K562 (cell line): ENCODE results near the gene PRAME. TPM values are rescaled to one million over a fixed set of nuclear protein-coding genes. Genes with fewer than 3 reads are reported as not detected.

ENCODE experiments used
- ATAC-seq: fragments of 200-7000 bp; cut with Tn5 transposase; 3 replicates; pipeline ENCODE4 v1.9.1; 2020; ENCODE audit warnings: moderate library complexity
- BruUV-seq: library from RNA; stranded (reverse); fragments of 400-500 nt; replicated peaks from 2 replicates; lab custom pipeline; 2021; lab: Mats Ljungman, UMichigan
- CTCF ChIA-PET: fragments of 300-600 bp; formaldehyde crosslinking; extraction: SDS; loops from one replicate; lab custom pipeline; 2021; ENCODE audit warnings: low intra/inter-chr PET ratio; lab: Yijun Ruan, JAX
- POLR2A ChIA-PET: fragments of 300-600, 350-650 bp; sonication (Branson Sonifier 250); formaldehyde crosslinking; extraction: SDS; loops from one replicate; lab custom pipeline; 2021; ENCODE audit warnings: antibody characterized with exemption, inconsistent platforms; lab: Yijun Ruan, JAX
- DNase-seq, 4 experiments: peaks; one replicate each; pipeline versions ENCODE4 v3.0.0 to v3.0.0-alpha.2; 2011 to 2018; ENCODE audit warnings: low spot score in 3 of 4, mixed read lengths in 3 of 4; ENCODE audit errors: extremely low read depth in 1 of 4
- FAIRE-seq: peaks from 2 replicates; lab custom pipeline; 2011; peaks lifted over from hg19 to GRCh38; lab: Jason Lieb, UNC
- H2AFZ ChIP-seq: 2 replicates; pipeline ENCODE4 v1.6.0; 2011; ENCODE audit warnings: low read depth, low read length, control low read depth, inconsistent platforms
- H3K27ac ChIP-seq: fragments of 200-600 bp; 3 replicates; pipeline ENCODE4 v1.8.0; 2011; ENCODE audit warnings: low read depth, mild to moderate bottlenecking, control low read depth, inconsistent platforms, low read length, moderate library complexity, mixed read lengths; ENCODE audit errors: extremely low read depth
- H3K27me3 ChIP-seq, 2 experiments: fragments of 300-600 bp in 1 of 2; 2 replicates in 1 of 2; 3 replicates in 1 of 2; pipeline versions ENCODE4 v1.6.0 to v1.8.0; 2011; ENCODE audit warnings: inconsistent platforms in 2 of 2, low read length in 2 of 2, mild to moderate bottlenecking in 1 of 2, mixed read lengths in 1 of 2, moderate library complexity in 1 of 2; ENCODE audit not compliant: control insufficient read depth in 2 of 2, insufficient read depth in 2 of 2
- H3K36me3 ChIP-seq: fragments of 300-600 bp; 3 replicates; pipeline ENCODE4 v1.8.0; 2011; ENCODE audit warnings: mild to moderate bottlenecking, low read length, inconsistent platforms; ENCODE audit not compliant: control insufficient read depth, insufficient read depth
- H3K4me1 ChIP-seq, 2 experiments: fragments of 200-600 bp in 1 of 2; replicated peaks in 1 of 2; 2 replicates in 1 of 2; 3 replicates in 1 of 2; pipeline versions ENCODE4 v1.5.1 to v1.8.0; 2011; ENCODE audit warnings: inconsistent platforms in 2 of 2, low read length in 2 of 2, mild to moderate bottlenecking in 1 of 2, mixed read lengths in 1 of 2, moderate library complexity in 1 of 2; ENCODE audit not compliant: control insufficient read depth in 2 of 2, insufficient read depth in 2 of 2
- H3K4me2 ChIP-seq: 2 replicates; pipeline ENCODE4 v1.6.1; 2011; ENCODE audit warnings: low read length, control low read depth, inconsistent platforms, mixed read lengths; ENCODE audit not compliant: insufficient read depth
- H3K4me3 ChIP-seq: fragments of 200-600 bp; sonication (generic), shearing (Covaris generic); 2 replicates; pipeline ENCODE4 v1.5.1; 2016; ENCODE audit warnings: control low read depth, inconsistent platforms
- H3K79me2 ChIP-seq: fragments of 200-600 bp; 3 replicates; pipeline ENCODE4 v1.8.0; 2011; ENCODE audit warnings: low read length, inconsistent platforms; ENCODE audit not compliant: control insufficient read depth, insufficient read depth
- H3K9ac ChIP-seq, 2 experiments: 2 replicates each; pipeline versions ENCODE4 v1.6.0 to v1.6.1; 2011; ENCODE audit warnings: low read depth in 2 of 2, low read length in 2 of 2, control low read depth in 1 of 2, inconsistent platforms in 1 of 2, mild to moderate bottlenecking in 1 of 2, mixed read lengths in 1 of 2; ENCODE audit not compliant: insufficient read depth in 1 of 2
- H3K9me1 ChIP-seq: one replicate; pipeline ENCODE4 v1.6.0; 2011; ENCODE audit warnings: inconsistent platforms, mild to moderate bottlenecking, low read length, moderate library complexity; ENCODE audit not compliant: control insufficient read depth, insufficient read depth
- H3K9me3 ChIP-seq: replicated peaks from 2 replicates; pipeline ENCODE4 v1.5.1; 2011; ENCODE audit warnings: low read depth, low read length, inconsistent platforms; ENCODE audit not compliant: control insufficient read depth, insufficient read depth
- H4K20me1 ChIP-seq: replicated peaks from 2 replicates; pipeline ENCODE4 v1.6.1; 2011; ENCODE audit warnings: low read length, inconsistent platforms, mixed read lengths; ENCODE audit not compliant: control insufficient read depth, insufficient read depth
- BHLHE40 ChIP-seq: IDR thresholded peaks from 2 replicates; pipeline ENCODE4 v1.6.1; 2011; ENCODE audit warnings: low read length, improper control_type of control experiment
- KDM2B ChIP-seq: fragments of 250-450 bp; sonication (Bioruptor Pico); IDR thresholded peaks from 2 replicates; pipeline ENCODE4 v1.8.0; 2021; ENCODE audit warnings: mild to moderate bottlenecking, moderate library complexity
- NCOA1 ChIP-seq: fragments of 450-650 bp; IDR thresholded peaks from 2 replicates; pipeline ENCODE4 v1.6.1; 2016; ENCODE audit warnings: low read depth
- NCOA2 ChIP-seq, 2 experiments: fragments of 450-650 bp; IDR thresholded peaks; 2 replicates each; pipeline ENCODE4 v1.6.1; 2018; ENCODE audit warnings: mild to moderate bottlenecking in 2 of 2, moderate library complexity in 1 of 2; ENCODE audit not compliant: partially characterized antibody in 2 of 2
- NELFE ChIP-seq: IDR thresholded peaks from 2 replicates; pipeline ENCODE4 v1.6.1; 2011; ENCODE audit warnings: mild to moderate bottlenecking; ENCODE audit not compliant: insufficient read depth, insufficient read length
- NFE2 ChIP-seq: IDR thresholded peaks from 2 replicates; pipeline ENCODE4 v1.6.1; 2014; ENCODE audit warnings: antibody characterized with exemption, low read depth
- RBM17 ChIP-seq: fragments of 200-400 bp; formaldehyde crosslinking; IDR thresholded peaks from 2 replicates; pipeline ENCODE4 v1.6.1; 2017; ENCODE audit warnings: low read depth, mild to moderate bottlenecking, low read length, borderline replicate concordance
- SAP30 ChIP-seq: fragments of 200-600 bp; sonication (generic); IDR thresholded peaks from 2 replicates; pipeline ENCODE4 v1.6.1; 2012; ENCODE audit warnings: borderline replicate concordance, low read depth, mild to moderate bottlenecking, moderate library complexity, low read length, control low read depth, inconsistent platforms; ENCODE audit not compliant: insufficient read depth, poor library complexity, severe bottlenecking
- TARDBP ChIP-seq: fragments of 450-650 bp; IDR thresholded peaks from 2 replicates; pipeline ENCODE4 v1.6.1; 2016
- U2AF1 ChIP-seq: fragments of 200-400 bp; formaldehyde crosslinking; optimal IDR thresholded peaks from 2 replicates; pipeline ENCODE3; 2017; ENCODE audit warnings: mild to moderate bottlenecking, low read depth, low read length, moderate library complexity
- ZC3H4 ChIP-seq: sonication (generic); formaldehyde crosslinking; IDR thresholded peaks from 2 replicates; pipeline ENCODE4 v1.9.0; 2021; ENCODE audit warnings: missing genetic modification reagents, borderline replicate concordance
- ZNF184 ChIP-seq: sonication (generic); formaldehyde crosslinking; IDR thresholded peaks from 2 replicates; pipeline ENCODE4 v1.5.0; 2020; ENCODE audit warnings: missing genetic modification reagents
- ZNF444 ChIP-seq: fragments of 250-450 bp; sonication (Bioruptor Pico); IDR thresholded peaks from 2 replicates; pipeline ENCODE4 v1.4.0; 2020; ENCODE audit warnings: mild to moderate bottlenecking, moderate library complexity
- WGBS: fragments of 100-300 bp; shearing (Covaris generic); methylation state at CpG from one replicate; pipeline ENCODE4 v1.1.6; 2016; ENCODE audit warnings: low coverage, mixed read lengths; ENCODE audit not compliant: insufficient coverage; ENCODE audit errors: missing lambda C conversion rate; 5-methylcytosine and 5-hydroxymethylcytosine counted together
- in situ Hi-C: fragments of 300-500 bp; cut with MboI; formaldehyde crosslinking; loops from 4 replicates; pipeline ENCODE4 v1.15.0; 2018; ENCODE audit warnings: inconsistent platforms, mixed read lengths
- intact Hi-C: fragments of 100-400 bp; cut with micrococcal nuclease; formaldehyde crosslinking; loops from 2 replicates; pipeline ENCODE4 v1.14.2; 2022
- polyA plus RNA-seq, 8 experiments: library from polyadenylated mRNA; depleted of rRNA in 4 of 8; stranded (reverse) in 5 of 8; unstranded in 3 of 8; fragments of >200 nt; fragmentation: Nextera tagmentation in 2 of 8; fragmentation: Illumina TruSeq in 1 of 8; extraction: Ambion mirVana in 2 of 8; extraction: Trizol in 1 of 8; gene quantifications; 2 replicates each; pipeline versions ENCODE4 v1.2.1 to v1.2.3, GENCODE V29; 2011 to 2014; ENCODE audit warnings: inconsistent platforms in 1 of 8, missing spikeins in 1 of 8
- total RNA-seq, 7 experiments: library from RNA; depleted of rRNA in 6 of 7; stranded (reverse); fragments of >200 nt in 6 of 7; fragmentation: Illumina TruSeq in 2 of 7; extraction: Trizol in 2 of 7; gene quantifications; 2 replicates each; pipeline versions ENCODE4 v1.2.1 to v1.2.3, GENCODE V29; 2011 to 2021; ENCODE audit warnings: low replicate concordance in 1 of 7
- TF ChIP-seq, protein P1 (sequence below): sonication (generic); formaldehyde crosslinking; IDR thresholded peaks from 2 replicates; pipeline ENCODE4 v1.5.0; 2020; ENCODE audit warnings: missing genetic modification reagents
- TF ChIP-seq, protein P2 (sequence below): fragments of 250-450 bp; sonication (Bioruptor Pico); IDR thresholded peaks from 2 replicates; pipeline ENCODE4 v1.5.0; 2020; ENCODE audit warnings: mild to moderate bottlenecking, borderline replicate concordance
- TF ChIP-seq, protein P3 (sequence below), 2 experiments: fragments of 200-800 bp in 1 of 2; sonication (Bioruptor generic) in 1 of 2; sonication (generic) in 1 of 2; formaldehyde crosslinking in 1 of 2; IDR thresholded peaks in 1 of 2; conservative IDR thresholded peaks in 1 of 2; 2 replicates each; pipeline versions ENCODE4 v1.5.0 to v1.6.1; 2016 to 2020; ENCODE audit warnings: missing compliant biosample characterization in 1 of 2, missing genetic modification characterization in 1 of 2, missing genetic modification reagents in 1 of 2

PRAME gene
- total and polyA plus RNA-seq, 9 of the 15 experiments (the other 6 are each of a cell fraction or from before 2014, with no cell fraction given), result 662 to 2,141 (median 1,142) TPM

DNA sequence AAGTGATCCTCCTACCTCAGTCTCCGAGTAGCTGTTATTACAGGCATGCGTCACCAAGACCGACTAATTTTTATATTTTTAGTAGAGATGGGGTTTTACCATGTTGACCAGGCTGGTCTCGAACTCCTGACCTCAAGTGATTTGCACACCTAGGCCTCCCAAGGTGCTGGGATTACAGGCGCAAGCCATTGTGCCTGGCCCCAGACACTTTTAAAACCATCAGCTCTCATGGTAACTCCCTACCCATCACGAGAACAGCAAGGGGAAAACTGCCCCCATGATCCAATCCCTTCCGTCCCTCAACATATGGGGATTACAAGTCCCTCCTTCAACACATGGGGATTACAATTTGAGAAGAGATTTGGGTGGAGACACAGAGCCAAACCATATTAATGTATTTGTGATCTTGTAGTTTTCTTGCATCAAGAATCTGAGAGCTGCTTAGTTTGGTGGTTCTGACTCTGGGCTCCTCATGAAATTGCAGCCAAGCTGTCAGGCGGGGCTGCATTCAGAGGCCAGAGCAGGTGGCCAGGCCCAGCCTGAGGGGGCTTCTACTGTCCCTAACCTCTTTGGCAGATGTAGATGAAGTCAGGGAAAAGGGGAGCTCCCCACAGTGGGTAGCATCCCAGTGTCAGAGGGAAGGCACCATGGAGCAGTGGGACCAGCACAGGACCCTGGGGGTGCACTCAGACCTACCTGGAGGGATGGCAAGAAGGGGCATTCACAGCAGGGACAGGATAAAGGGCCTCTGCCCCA, 31.2 kb upstream of the PRAME start:
- Histone ChIP-seq H3K4me1 (no peaks in the 10 kb centered on the region), H3K27ac (no peak overlapping the region), H2AFZ (no peak overlapping the region), H3K27me3 (peaks cover 15 to 43% of the 10 kb centered on the region in 2 experiments; a peak in 4 of 5 replicates), H3K4me2 (no peak overlapping the region), H3K9ac (peak overlapping the region in 1 of 2 experiments; percentile 2; a peak in 1 of 4 replicates), H4K20me1 (peaks cover 16% of the 10 kb centered on the region), H3K36me3 (no peaks in the 10 kb centered on the region), H3K4me3 (no peak overlapping the region), H3K9me3 (no peaks in the 10 kb centered on the region), H3K79me2 (no peaks in the 10 kb centered on the region), H3K9me1 (peaks cover 8% of the 10 kb centered on the region)
- ChIA-PET POLR2A (interaction anchor here (0.6 to 6.7 kb wide), 25 partner anchors 8 to 454 kb away, joined by 3 to 76 read pairs (median 4); partner anchors contain the start of genes PRAME and ZNF280B), CTCF (interaction anchor here (0.9 to 5.1 kb wide), 4 partner anchors 14 to 119 kb away, joined by 3 to 60 read pairs (median 4); no protein-coding TSS in a partner anchor)
- ATAC-seq (no peak), DNase-seq (no peak), FAIRE-seq (no peak)
- in situ Hi-C loops, result loop anchor here (10.0 kb wide), 1 partner anchor 1466 kb away; no protein-coding TSS in a partner anchor
- WGBS, result 2% methylated on average over 8 of the region's 8 CpGs
- BruUV-seq, result no TSS peak
- intact Hi-C loops, result loop anchor here (5.0 kb wide), 3 partner anchors 233 to 383 kb away; no protein-coding TSS in a partner anchor
- no peak for TF ChIP-seq RBM17
- TF ChIP-seq NCOA1, result no peak
- TF ChIP-seq U2AF1, result no peak
- no peak for TF ChIP-seq SAP30
- no peak for TF ChIP-seq NELFE
- peak; percentile 23; the same call in 1 of the 2 replicates for TF ChIP-seq ZC3H4 (CRISPR knock-in tag)
- TF ChIP-seq TARDBP, result no peak
- TF ChIP-seq, protein P1, sequence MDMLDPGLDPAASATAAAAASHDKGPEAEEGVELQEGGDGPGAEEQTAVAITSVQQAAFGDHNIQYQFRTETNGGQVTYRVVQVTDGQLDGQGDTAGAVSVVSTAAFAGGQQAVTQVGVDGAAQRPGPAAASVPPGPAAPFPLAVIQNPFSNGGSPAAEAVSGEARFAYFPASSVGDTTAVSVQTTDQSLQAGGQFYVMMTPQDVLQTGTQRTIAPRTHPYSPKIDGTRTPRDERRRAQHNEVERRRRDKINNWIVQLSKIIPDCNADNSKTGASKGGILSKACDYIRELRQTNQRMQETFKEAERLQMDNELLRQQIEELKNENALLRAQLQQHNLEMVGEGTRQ (CRISPR knock-in tag), result 0 out of 2 replicates have a peak, but pooled peaks have one; percentile 4
- TF ChIP-seq NCOA2 (IDR thresholded peaks at IDR 0.05; ENCODE audit: partially characterized antibody in 2 of 2), result no peak
- TF ChIP-seq NFE2, result no peak
- no peak for TF ChIP-seq KDM2B (CRISPR knock-in tag)
- TF ChIP-seq, protein P2, sequence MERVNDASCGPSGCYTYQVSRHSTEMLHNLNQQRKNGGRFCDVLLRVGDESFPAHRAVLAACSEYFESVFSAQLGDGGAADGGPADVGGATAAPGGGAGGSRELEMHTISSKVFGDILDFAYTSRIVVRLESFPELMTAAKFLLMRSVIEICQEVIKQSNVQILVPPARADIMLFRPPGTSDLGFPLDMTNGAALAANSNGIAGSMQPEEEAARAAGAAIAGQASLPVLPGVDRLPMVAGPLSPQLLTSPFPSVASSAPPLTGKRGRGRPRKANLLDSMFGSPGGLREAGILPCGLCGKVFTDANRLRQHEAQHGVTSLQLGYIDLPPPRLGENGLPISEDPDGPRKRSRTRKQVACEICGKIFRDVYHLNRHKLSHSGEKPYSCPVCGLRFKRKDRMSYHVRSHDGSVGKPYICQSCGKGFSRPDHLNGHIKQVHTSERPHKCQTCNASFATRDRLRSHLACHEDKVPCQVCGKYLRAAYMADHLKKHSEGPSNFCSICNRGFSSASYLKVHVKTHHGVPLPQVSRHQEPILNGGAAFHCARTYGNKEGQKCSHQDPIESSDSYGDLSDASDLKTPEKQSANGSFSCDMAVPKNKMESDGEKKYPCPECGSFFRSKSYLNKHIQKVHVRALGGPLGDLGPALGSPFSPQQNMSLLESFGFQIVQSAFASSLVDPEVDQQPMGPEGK, result no peak
- TF ChIP-seq ZNF444 (CRISPR knock-in tag), result no peak
- no peak for TF ChIP-seq BHLHE40
- TF ChIP-seq ZNF184 (CRISPR knock-in tag), result 0 out of 2 replicates have a peak, but pooled peaks have one; percentile 44
- TF ChIP-seq, protein P3, sequence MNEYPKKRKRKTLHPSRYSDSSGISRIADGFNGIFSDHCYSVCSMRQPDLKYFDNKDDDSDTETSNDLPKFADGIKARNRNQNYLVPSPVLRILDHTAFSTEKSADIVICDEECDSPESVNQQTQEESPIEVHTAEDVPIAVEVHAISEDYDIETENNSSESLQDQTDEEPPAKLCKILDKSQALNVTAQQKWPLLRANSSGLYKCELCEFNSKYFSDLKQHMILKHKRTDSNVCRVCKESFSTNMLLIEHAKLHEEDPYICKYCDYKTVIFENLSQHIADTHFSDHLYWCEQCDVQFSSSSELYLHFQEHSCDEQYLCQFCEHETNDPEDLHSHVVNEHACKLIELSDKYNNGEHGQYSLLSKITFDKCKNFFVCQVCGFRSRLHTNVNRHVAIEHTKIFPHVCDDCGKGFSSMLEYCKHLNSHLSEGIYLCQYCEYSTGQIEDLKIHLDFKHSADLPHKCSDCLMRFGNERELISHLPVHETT (CRISPR knock-in tag; conservative IDR thresholded peaks at IDR 0.05 in 1 of 2, IDR thresholded peaks at IDR 0.05 in 1 of 2), result peak in 1 of 2 experiments; percentile 88; a peak in 1 of 4 replicates
